ENCODE data around the gene TICRR.

DNA sequence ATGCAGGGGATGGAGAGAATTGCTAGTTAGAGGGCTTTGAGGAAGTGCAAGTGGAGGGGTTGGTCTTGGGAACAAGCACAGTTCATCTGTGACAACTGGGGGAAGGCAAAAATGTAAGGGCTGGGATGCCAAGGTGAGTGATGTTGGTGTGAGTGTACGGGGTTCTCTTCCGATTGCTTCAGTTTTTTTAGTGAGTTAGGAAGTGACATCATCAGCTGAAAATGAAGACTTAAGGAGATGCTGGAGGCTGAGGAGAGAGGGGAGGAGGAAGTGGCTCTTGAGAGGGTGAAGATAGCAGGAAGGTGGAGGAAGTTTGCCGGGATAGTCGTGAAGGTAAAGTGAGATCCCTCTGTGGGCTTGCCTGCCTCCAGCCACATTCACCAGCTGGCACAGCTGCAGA lies 12.7 kb downstream of the TICRR start:
- TF ChIP-seq, protein P1, sequence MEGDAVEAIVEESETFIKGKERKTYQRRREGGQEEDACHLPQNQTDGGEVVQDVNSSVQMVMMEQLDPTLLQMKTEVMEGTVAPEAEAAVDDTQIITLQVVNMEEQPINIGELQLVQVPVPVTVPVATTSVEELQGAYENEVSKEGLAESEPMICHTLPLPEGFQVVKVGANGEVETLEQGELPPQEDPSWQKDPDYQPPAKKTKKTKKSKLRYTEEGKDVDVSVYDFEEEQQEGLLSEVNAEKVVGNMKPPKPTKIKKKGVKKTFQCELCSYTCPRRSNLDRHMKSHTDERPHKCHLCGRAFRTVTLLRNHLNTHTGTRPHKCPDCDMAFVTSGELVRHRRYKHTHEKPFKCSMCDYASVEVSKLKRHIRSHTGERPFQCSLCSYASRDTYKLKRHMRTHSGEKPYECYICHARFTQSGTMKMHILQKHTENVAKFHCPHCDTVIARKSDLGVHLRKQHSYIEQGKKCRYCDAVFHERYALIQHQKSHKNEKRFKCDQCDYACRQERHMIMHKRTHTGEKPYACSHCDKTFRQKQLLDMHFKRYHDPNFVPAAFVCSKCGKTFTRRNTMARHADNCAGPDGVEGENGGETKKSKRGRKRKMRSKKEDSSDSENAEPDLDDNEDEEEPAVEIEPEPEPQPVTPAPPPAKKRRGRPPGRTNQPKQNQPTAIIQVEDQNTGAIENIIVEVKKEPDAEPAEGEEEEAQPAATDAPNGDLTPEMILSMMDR (IDR thresholded peaks at IDR 0.05): no peak
- TF ChIP-seq REST (IDR thresholded peaks at IDR 0.05; ENCODE audit: insufficient read depth in 1 of 2, low read depth in 2 of 2, low read length in 1 of 2): no peak
